GM18951 (cell line): ENCODE measurements around the gene N4BP3.

Experiments used
- POLR2A ChIP-seq: IDR thresholded peaks from 4 replicates; pipeline ENCODE4 v1.6.1; 2011; ENCODE audit warnings: mild to moderate bottlenecking; ENCODE audit not compliant: insufficient read length, insufficient read depth; ENCODE audit errors: extremely low read depth
- in situ Hi-C: fragments of 300-500 bp; cut with MboI; formaldehyde crosslinking; loops from one replicate; pipeline ENCODE4 v1.12.0; 2022; ENCODE audit warnings: low sequenced_read_pairs, mixed read lengths, inconsistent platforms; ENCODE audit not compliant: unreplicated experiment

Gene N4BP3

DNA sequence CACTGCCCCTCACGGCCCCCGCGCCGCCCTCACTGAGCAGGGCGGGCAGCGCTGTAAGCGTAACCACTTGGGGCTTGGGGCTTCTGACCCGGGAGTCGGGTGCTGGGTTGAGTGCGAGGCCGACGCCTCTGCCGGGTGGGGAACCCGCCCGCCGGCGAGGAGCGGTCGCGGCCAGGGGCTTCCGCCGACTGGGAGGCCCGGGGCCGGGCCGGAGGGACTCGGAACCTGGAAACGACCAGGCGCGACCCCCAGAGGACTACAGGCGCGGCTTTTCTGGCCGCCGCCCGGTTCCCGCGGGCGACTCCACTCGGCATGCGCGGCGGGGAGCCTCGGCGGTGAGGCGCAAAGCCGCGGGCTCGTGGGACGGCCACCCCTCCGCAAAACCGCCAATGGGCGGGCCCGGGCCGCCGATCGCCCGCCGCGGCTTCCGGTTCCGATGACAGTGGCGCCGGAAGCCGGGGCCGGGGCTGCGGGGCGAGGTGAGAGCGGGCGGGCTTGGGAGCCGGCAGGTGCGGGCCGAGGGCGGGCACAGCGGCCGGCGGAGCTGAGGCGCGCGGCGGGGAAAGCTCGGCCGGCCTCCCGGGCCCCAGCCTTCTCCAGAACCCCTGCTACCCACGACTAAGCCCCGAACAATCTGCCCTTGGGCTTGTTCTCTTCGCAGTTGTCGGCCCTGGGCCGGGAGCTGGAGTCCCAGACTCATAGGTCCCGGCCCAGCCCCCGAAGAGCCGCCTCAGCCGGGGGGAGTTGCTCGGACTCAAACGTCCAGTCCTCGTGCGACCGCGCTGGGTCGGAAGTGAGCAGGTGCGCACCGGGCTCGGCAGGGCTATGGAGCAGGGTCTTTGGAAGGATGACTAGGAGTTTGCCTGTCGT, 17.5 kb downstream of the N4BP3 start, which contains the start of gene RMND5B:
TSS of gene RMND5B (plus strand) at position 439 of the 870 bp plus-strand sequence. CDS start 7,106 bp downstream, outside the sequence.
- TF ChIP-seq POLR2A = peak; percentile 90
- in situ Hi-C loops = no loop called here

GRCh38 chr5:178131446-178131996, 18.2 kb downstream of the N4BP3 start:
- no peak for TF ChIP-seq POLR2A
- in situ Hi-C loops = no loop called here

GRCh38 chr5:178136990-178137389, 23.7 kb downstream of the N4BP3 start:
- in situ Hi-C loops = no loop called here
- TF ChIP-seq POLR2A = no peak

- TF ChIP-seq POLR2A = no peak
- in situ Hi-C loops = no loop called here
Observed at GRCh38 chr5:178137991-178138390, 24.7 kb downstream of the N4BP3 start.

GRCh38 chr5:178141550-178141949, 28.2 kb downstream of the N4BP3 start:
- in situ Hi-C loops = no loop called here
- TF ChIP-seq POLR2A = no peak

- in situ Hi-C loops = no loop called here
- TF ChIP-seq POLR2A = no peak
Observed at GRCh38 chr5:178142642-178143041, 29.3 kb downstream of the N4BP3 start.

GRCh38 chr5:178143246-178143645, 29.9 kb downstream of the N4BP3 start:
- in situ Hi-C loops = no loop called here
- TF ChIP-seq POLR2A = no peak

- in situ Hi-C loops = no loop called here
- no peak for TF ChIP-seq POLR2A
Observed at GRCh38 chr5:178143901-178144300, 30.6 kb downstream of the N4BP3 start.

GRCh38 chr5:178145965-178146820, 32.9 kb downstream of the N4BP3 start:
- no peak for TF ChIP-seq POLR2A
- in situ Hi-C loops = loop anchor here (5.0 kb wide), 1 partner anchor 69 kb away; no protein-coding TSS in a partner anchor

GRCh38 chr5:178147406-178147805, 34.1 kb downstream of the N4BP3 start:
- no peak for TF ChIP-seq POLR2A
- in situ Hi-C loops = loop anchor here (5.0 kb wide), 1 partner anchor 70 kb away; no protein-coding TSS in a partner anchor

DNA sequence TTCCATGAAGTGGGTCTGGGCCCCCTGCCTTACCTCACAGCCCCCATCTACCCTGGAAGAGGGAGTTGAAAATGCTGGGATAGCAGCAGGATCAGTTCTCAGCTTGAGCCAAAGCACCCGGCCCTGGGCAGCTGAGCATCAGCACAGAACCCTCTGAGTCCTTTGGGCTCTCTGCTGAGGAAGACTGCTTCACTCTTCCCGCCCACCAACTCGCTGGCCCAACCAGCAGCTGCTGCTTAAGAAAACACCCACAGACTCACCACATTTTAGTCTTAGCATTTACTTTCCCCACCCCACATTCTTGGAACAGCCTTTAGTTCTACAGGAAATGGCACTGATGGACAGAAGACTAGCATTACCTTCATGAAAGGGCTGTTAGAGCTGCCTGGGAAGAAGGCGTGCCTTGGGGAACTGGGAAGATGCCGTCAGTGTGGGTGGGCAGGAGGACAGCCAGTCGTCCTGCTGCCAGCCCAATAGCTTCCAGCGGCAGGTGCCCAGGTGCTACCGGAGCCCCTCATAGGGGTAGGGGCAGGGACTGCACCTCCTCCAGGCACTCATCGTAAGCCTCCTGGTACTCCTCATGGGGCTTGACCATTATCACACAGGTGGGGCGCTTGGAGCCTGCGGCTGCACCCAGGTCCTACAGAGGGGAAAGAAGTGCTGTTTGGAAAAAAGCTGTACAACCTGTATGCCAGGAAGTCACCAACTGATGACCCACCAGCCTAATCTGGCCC, 36.0 kb downstream of the N4BP3 start:
- in situ Hi-C loops = loop anchor here (5.0 kb wide), 1 partner anchor 72 kb away; no protein-coding TSS in a partner anchor
- TF ChIP-seq POLR2A = no peak

GRCh38 chr5:178150977-178151734, 37.8 kb downstream of the N4BP3 start:
- in situ Hi-C loops = no loop called here
- peak; percentile 12 for TF ChIP-seq POLR2A
